NB4 (cell line): ENCODE results near the gene CATSPER1.

Source experiments
- CTCF ChIP-seq: IDR thresholded peaks from one replicate; pipeline ENCODE4 v1.5.1; 2012; ENCODE audit warnings: low read depth, low read length
- POLR2A ChIP-seq: IDR thresholded peaks from 2 replicates; pipeline ENCODE4 v1.6.1; 2011; ENCODE audit warnings: mild to moderate bottlenecking; ENCODE audit not compliant: insufficient read length; ENCODE audit errors: extremely low read depth
- TF ChIP-seq, protein P1 (sequence below): IDR thresholded peaks from 2 replicates; pipeline ENCODE4 v1.6.1; 2011; ENCODE audit warnings: low read depth, low read length

DNA sequence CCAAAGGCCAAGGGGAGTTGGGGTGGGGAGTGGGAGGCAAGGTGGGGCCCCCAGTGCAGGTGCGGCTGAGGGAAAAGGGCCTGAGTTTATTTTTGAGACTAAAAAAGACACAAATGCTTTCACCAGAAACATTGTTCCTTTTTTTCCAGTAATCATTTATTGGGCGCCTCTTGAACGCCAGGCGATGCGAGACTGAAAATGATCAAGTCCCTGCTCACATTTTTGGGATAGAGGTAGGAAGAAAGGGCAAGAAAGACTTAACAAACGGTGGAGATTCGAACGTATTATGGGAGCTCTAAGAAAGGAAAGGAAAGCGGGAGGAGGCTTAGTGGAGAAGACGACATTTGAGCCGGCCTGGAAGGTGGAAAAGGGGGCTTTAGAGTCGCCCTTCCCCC is 25.1 kb upstream of the CATSPER1 start:
- TF ChIP-seq, protein P1, sequence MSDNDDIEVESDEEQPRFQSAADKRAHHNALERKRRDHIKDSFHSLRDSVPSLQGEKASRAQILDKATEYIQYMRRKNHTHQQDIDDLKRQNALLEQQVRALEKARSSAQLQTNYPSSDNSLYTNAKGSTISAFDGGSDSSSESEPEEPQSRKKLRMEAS: no peak
- TF ChIP-seq CTCF: no peak
- TF ChIP-seq POLR2A: no peak
